NT2/D1 (cell line): ENCODE data around the gene LRR1.

Experiments
- DNase-seq: peaks from one replicate; pipeline ENCODE4 v3.0.0-alpha.2; 2011; ENCODE audit warnings: low read depth, low spot score
- H3K27me3 ChIP-seq: 2 replicates; pipeline ENCODE4 v1.6.0; 2011; ENCODE audit warnings: mild to moderate bottlenecking; ENCODE audit not compliant: insufficient read length, insufficient read depth
- H3K36me3 ChIP-seq: 2 replicates; pipeline ENCODE4 v1.6.1; 2011; ENCODE audit warnings: mild to moderate bottlenecking, low read length, mixed read lengths; ENCODE audit not compliant: insufficient read depth, insufficient read length
- H3K4me1 ChIP-seq: 2 replicates; pipeline ENCODE4 v1.5.1; 2011; ENCODE audit not compliant: insufficient read depth, insufficient read length
- H3K4me3 ChIP-seq: 2 replicates; pipeline ENCODE4 v1.5.1; 2011; ENCODE audit warnings: low read depth; ENCODE audit not compliant: insufficient read length
- H3K9ac ChIP-seq: 2 replicates; pipeline ENCODE4 v1.6.0; 2011; ENCODE audit warnings: low read depth; ENCODE audit not compliant: insufficient read length
- H3K9me3 ChIP-seq: 2 replicates; pipeline ENCODE4 v1.5.1; 2011; ENCODE audit warnings: mild to moderate bottlenecking, low read length; ENCODE audit not compliant: insufficient read depth
- SUZ12 ChIP-seq: IDR thresholded peaks from 2 replicates; pipeline ENCODE4 v1.6.1; 2011; ENCODE audit not compliant: insufficient read length, insufficient read depth; ENCODE audit errors: extremely low read depth
- YY1 ChIP-seq: IDR thresholded peaks from 2 replicates; pipeline ENCODE4 v1.6.1; 2011; ENCODE audit not compliant: insufficient read length, insufficient read depth
- ZNF274 ChIP-seq: IDR thresholded peaks from 2 replicates; pipeline ENCODE4 v1.6.1; 2011; ENCODE audit warnings: mild to moderate bottlenecking, low read depth, low read length

LRR1 gene

GRCh38 chr14:49559979-49560768, 38.6 kb upstream of the LRR1 start:
- TF ChIP-seq YY1 (no peak), SUZ12 (no peak), ZNF274 (no peak)
- no peaks in the 10 kb centered on the region for H3K4me1 ChIP-seq
- H3K9me3 ChIP-seq, result no peaks in the 10 kb centered on the region
- no peak overlapping the region for H3K4me3 ChIP-seq
- H3K27me3 ChIP-seq, result no peaks in the 10 kb centered on the region
- no peak for DNase-seq
- H3K36me3 ChIP-seq, result no peaks in the 10 kb centered on the region
- no peak overlapping the region for H3K9ac ChIP-seq

GRCh38 chr14:49566714-49567113, 32.0 kb upstream of the LRR1 start:
- TF ChIP-seq SUZ12 (no peak), ZNF274 (no peak), YY1 (no peak)
- Histone ChIP-seq H3K36me3 (no peaks in the 10 kb centered on the region), H3K4me1 (no peaks in the 10 kb centered on the region), H3K9me3 (peaks cover 5% of the 10 kb centered on the region; the same call in 1 of the 2 replicates), H3K4me3 (no peak overlapping the region), H3K9ac (no peak overlapping the region), H3K27me3 (no peaks in the 10 kb centered on the region)
- DNase-seq, result no peak

- peaks cover 5% of the 10 kb centered on the region; the same call in 1 of the 2 replicates for H3K9me3 ChIP-seq
- no peaks in the 10 kb centered on the region for H3K27me3 ChIP-seq
- TF ChIP-seq ZNF274 (no peak), SUZ12 (no peak), YY1 (no peak)
- no peak for DNase-seq
- no peak overlapping the region for H3K4me3 ChIP-seq
- H3K4me1 ChIP-seq, result no peaks in the 10 kb centered on the region
- peaks cover 4% of the 10 kb centered on the region for H3K36me3 ChIP-seq
- H3K9ac ChIP-seq, result no peak overlapping the region
Measured at GRCh38 chr14:49569281-49569680, 29.5 kb upstream of the LRR1 start.

- Histone ChIP-seq H3K27me3 (no peaks in the 10 kb centered on the region), H3K36me3 (peaks cover 27% of the 10 kb centered on the region), H3K4me3 (no peak overlapping the region), H3K9ac (no peak overlapping the region), H3K4me1 (no peaks in the 10 kb centered on the region), H3K9me3 (peaks cover 5% of the 10 kb centered on the region; the same call in 1 of the 2 replicates)
- TF ChIP-seq SUZ12 (no peak), ZNF274 (no peak), YY1 (no peak)
- no peak for DNase-seq
Measured at GRCh38 chr14:49574038-49574437, 24.7 kb upstream of the LRR1 start.

- no peak for DNase-seq
- H3K4me1 ChIP-seq, result peaks cover 2% of the 10 kb centered on the region
- no peak overlapping the region for H3K4me3 ChIP-seq
- H3K36me3 ChIP-seq, result peaks cover 48% of the 10 kb centered on the region
- no peaks in the 10 kb centered on the region for H3K27me3 ChIP-seq
- TF ChIP-seq YY1 (no peak), ZNF274 (no peak), SUZ12 (no peak)
- H3K9ac ChIP-seq, result no peak overlapping the region
- H3K9me3 ChIP-seq, result no peaks in the 10 kb centered on the region
Measured at GRCh38 chr14:49578141-49578540, 20.6 kb upstream of the LRR1 start.

GRCh38 chr14:49579841-49580240, 18.9 kb upstream of the LRR1 start:
- H3K9ac ChIP-seq, result no peak overlapping the region
- no peaks in the 10 kb centered on the region for H3K27me3 ChIP-seq
- no peak for DNase-seq
- H3K9me3 ChIP-seq, result no peaks in the 10 kb centered on the region
- TF ChIP-seq YY1 (no peak), SUZ12 (no peak), ZNF274 (no peak)
- peaks cover 2% of the 10 kb centered on the region for H3K4me1 ChIP-seq
- no peak overlapping the region for H3K4me3 ChIP-seq
- H3K36me3 ChIP-seq, result peaks cover 56% of the 10 kb centered on the region

GRCh38 chr14:49581209-49582112, 17.3 kb upstream of the LRR1 start:
- no peak overlapping the region for H3K4me3 ChIP-seq
- peaks cover 2% of the 10 kb centered on the region for H3K4me1 ChIP-seq
- DNase-seq, result no peak
- TF ChIP-seq ZNF274, result no peak
- no peak for TF ChIP-seq SUZ12
- TF ChIP-seq YY1, result no peak
- no peak overlapping the region for H3K9ac ChIP-seq
- H3K9me3 ChIP-seq, result no peaks in the 10 kb centered on the region
- peaks cover 65% of the 10 kb centered on the region for H3K36me3 ChIP-seq
- no peaks in the 10 kb centered on the region for H3K27me3 ChIP-seq
